Coronary artery (tissue), 2 donors: ENCODE measurements around the gene SLC6A6.

Experiments
- DNase-seq: peaks from one replicate; pipeline ENCODE4 v3.0.0-alpha.2; 2017; ENCODE audit warnings: low spot score
- H3K27ac ChIP-seq, 2 donors: fragments of 200-600 bp; sonication (generic); one replicate each; pipeline ENCODE4 v1.5.1; 2016 to 2019
- H3K4me3 ChIP-seq: fragments of 200-600 bp; sonication (generic); 2 replicates; pipeline ENCODE4 v1.5.1; 2016; ENCODE audit warnings: mild to moderate bottlenecking, moderate library complexity
- CTCF ChIP-seq: fragments of 200-600 bp; sonication (generic); IDR thresholded peaks from one replicate; pipeline ENCODE4 v1.5.1; 2019; ENCODE audit warnings: antibody characterized with exemption

SLC6A6 gene

GRCh38 chr3:14426305-14426620, 23.9 kb downstream of the SLC6A6 start:
- Histone ChIP-seq H3K27ac (no peak overlapping the region), H3K4me3 (no peak overlapping the region)
- no peak for TF ChIP-seq CTCF
- DNase-seq: no peak

- no peak for DNase-seq
- Histone ChIP-seq H3K27ac (no peak overlapping the region), H3K4me3 (no peak overlapping the region)
- TF ChIP-seq CTCF: no peak
Measured at GRCh38 chr3:14428087-14429033, 26.0 kb downstream of the SLC6A6 start.

GRCh38 chr3:14429237-14429636, 26.8 kb downstream of the SLC6A6 start:
- no peak overlapping the region for H3K4me3 ChIP-seq
- DNase-seq: no peak
- no peak overlapping the region for H3K27ac ChIP-seq
- TF ChIP-seq CTCF: no peak

- Histone ChIP-seq H3K27ac (no peak overlapping the region), H3K4me3 (no peak overlapping the region)
- no peak for DNase-seq
- no peak for TF ChIP-seq CTCF
Measured at GRCh38 chr3:14429640-14430039, 27.2 kb downstream of the SLC6A6 start.

- DNase-seq: no peak
- Histone ChIP-seq H3K27ac (no peak overlapping the region), H3K4me3 (no peak overlapping the region)
Measured at GRCh38 chr3:14430053-14430452, 27.6 kb downstream of the SLC6A6 start.

GRCh38 chr3:14430706-14431451, 28.5 kb downstream of the SLC6A6 start:
- no peak for DNase-seq
- TF ChIP-seq CTCF: no peak
- H3K27ac ChIP-seq: peak overlapping the region; percentile 25 to 79
- H3K4me3 ChIP-seq: no peak overlapping the region

More at GRCh38 chr3:14430053-14430452, 27.6 kb downstream of the SLC6A6 start:
- TF ChIP-seq CTCF: no peak
